GM21515 (cell line): ENCODE results near the gene TXNL1.
"Not testable (repeated sequence)": the region's sequence is repeated elsewhere in the genome, so short reads cannot be mapped to it uniquely, and the experiment has no call there.

Source experiments
- ATAC-seq: cut with Tn5 transposase; IDR thresholded peaks from one replicate; pipeline ENCODE4 v1.9.1; 2021; ENCODE audit not compliant: unreplicated experiment

TXNL1 gene

DNA sequence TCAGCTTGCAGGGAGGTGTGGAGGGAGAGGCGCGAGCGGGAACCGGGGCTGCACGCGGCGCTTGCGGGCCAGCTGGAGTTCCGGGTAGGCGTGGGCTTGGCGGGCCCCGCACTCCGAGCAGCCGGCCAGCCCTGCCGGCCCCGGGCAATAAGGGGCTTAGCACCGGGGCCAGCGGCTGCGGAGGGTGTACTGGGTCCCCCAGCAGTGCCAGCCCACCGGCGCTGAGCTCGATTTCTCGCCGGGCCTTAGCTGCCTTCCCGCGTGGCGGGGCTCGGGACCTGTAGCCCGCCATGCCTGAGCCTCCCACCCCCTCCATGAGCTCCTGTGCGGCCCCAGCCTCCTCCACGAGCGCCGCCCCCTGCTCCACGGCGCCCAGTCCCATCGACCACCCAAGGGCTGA is 66.1 kb downstream of the TXNL1 start:
- not testable (repeated sequence) for ATAC-seq

DNA sequence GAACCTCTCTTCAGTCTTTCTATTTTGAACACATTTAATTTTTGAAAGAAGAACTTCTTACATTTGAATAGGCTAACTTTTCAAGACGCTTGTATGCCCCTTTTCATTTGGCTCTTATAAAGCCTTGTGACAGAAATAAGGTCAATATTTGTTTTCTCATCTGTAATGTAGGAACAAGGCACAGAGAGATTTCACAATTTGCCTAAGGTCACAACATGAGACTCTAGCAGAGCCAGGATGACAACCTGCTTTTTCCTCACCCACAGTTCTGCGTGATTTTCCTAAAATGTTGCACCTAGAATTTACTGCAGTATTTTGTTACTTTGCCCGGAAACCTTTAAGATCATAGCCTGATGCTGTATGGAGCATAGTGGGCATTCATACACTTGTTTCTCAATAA is 67.4 kb downstream of the TXNL1 start:
- no peak for ATAC-seq

GRCh38 chr18:56569416-56569815 is 69.0 kb downstream of the TXNL1 start:
- ATAC-seq: no peak

DNA sequence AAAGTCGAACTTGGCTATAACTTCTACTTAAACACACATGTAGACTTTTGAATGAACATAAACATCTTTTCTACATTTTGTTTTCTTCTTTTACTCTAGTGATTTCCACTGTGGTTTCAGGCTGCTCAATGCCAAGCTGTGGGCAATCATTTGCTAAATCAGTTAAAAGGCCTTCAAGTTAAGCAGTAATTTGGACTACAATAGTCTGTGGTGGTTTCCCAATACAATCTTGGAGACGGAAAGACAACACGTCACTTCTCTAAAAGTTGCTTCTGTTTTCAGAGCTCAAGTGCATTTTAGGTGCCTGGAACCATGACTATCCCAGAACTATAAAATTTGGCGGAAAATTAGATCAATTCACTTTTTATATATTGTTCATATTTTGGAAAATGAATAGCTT is 69.4 kb downstream of the TXNL1 start:
- no peak for ATAC-seq

DNA sequence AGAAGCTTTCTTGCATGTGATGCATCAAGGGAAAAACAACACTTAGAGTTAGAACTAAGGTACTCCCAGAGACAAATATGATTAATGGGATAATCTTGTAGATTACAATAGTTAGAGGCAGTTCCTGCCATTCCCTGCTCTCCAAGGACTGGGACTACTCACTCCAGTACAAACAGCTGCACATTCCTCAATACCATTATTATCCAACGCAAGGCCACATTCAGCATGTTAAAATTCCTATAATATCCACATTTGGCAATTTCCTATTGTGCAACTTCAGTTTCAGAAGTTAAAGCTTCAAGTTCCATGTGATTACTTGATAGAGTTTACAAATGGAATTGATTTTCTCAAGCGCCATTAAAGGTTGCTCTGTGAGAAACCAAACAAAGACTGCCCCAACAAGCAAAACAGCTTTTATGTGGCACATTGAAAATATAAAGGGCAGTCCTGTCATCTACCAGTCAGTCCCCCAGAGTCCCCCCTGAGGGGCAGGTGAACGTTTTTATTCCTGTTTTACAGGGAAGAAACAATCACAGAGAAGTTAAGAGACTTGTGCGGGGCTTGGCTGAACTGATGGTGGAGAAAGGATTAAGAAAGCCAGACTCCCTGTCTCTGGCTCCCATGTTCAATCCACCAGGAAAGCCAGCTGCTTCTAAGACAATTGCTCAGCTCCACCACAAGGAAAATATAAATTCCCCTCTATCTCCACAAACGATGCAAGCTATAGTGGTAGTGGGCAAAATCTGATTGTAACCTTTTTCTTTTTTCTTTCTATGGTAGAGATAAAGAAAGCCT is 72.6 kb downstream of the TXNL1 start:
- ATAC-seq: no peak

DNA sequence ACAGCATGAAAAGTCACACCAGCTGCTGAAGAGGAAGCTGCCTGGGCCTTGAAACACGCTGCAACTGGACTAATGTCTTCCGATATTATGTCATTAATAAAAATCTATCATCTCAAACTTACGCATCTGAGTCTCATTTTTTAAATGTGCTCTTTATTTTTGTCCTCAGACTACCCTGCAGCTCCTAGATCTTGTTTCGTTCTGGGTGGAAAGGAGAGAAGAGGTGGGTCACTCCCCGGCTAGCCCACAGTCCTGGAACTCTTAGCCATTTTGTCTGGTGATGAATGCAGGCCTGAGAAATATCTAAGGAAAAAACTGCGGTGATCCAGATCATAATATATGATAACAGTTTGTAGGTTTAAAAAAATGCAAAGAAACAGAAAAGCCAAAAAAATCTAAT is 73.3 kb downstream of the TXNL1 start:
- ATAC-seq: no peak

DNA sequence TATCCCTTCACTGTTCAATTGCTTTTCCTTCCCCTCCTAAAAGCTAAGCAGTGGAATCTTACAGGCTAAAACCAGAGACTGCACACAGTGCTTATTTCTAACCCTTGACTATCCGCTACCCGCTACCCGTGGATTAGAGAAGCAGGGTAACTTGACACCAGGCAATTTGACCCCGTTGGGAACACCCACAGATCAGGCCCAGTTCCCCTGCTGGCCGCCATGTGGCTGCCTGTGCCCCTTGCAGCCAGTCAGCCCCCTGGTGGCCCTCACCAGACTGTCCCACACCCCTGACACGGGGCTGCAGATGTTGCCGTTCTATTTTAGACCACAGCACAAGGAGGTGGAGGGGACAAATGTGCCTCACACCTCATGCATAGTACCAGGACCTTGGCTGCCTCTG is 74.8 kb downstream of the TXNL1 start:
- ATAC-seq: no peak

GRCh38 chr18:56562479-56562878 is 75.9 kb downstream of the TXNL1 start:
- ATAC-seq: no peak

DNA sequence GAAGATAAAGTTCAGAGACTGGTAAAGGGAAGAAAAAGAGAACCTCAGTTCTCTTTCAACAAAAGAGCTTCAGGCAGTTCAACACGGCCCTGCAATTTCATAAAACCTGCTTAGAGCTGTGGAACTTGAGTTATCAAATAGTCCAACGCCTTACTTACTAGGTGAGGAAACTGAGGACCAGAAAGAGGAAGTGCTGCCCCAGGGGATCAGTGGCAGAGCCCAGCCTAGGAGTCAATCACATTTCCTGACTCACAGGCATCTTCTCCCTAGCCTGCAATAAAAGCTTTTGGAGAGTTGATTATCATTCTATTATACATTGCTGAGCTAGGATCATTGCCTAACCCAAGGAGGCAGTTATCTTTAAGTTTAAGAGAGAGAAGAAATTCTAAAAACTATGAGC is 77.4 kb downstream of the TXNL1 start:
- no peak for ATAC-seq

GRCh38 chr18:56559044-56559443 is 79.3 kb downstream of the TXNL1 start:
- ATAC-seq: no peak

DNA sequence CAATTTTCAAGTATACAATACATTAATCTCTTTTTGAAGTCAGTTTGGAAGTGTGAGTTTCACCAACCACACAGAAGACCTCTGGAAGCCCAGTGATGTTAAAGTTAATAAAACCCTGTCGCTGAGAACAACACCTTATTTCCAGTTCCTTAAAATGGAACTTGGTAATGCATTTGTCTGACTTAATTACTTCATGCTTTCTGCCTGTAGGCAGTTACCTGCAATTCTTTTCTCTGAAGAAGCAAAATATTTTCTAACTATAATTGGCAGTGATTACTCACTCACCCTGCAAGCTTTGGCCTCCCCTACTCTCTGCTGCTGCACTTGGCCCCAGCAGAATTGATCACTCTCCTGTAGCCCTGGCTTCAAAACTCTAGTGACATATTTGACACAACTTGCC is 81.5 kb downstream of the TXNL1 start:
- ATAC-seq: no peak

GRCh38 chr18:56550121-56550520 is 88.3 kb downstream of the TXNL1 start:
- ATAC-seq: no peak
